ENCODE results near the gene TRIM59. TPM values are rescaled to one million over a fixed set of nuclear protein-coding genes. Genes with fewer than 3 reads are reported as not detected.

TRIM59 gene, protein sequence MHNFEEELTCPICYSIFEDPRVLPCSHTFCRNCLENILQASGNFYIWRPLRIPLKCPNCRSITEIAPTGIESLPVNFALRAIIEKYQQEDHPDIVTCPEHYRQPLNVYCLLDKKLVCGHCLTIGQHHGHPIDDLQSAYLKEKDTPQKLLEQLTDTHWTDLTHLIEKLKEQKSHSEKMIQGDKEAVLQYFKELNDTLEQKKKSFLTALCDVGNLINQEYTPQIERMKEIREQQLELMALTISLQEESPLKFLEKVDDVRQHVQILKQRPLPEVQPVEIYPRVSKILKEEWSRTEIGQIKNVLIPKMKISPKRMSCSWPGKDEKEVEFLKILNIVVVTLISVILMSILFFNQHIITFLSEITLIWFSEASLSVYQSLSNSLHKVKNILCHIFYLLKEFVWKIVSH
- 0.25 TPM for total RNA-seq

DNA sequence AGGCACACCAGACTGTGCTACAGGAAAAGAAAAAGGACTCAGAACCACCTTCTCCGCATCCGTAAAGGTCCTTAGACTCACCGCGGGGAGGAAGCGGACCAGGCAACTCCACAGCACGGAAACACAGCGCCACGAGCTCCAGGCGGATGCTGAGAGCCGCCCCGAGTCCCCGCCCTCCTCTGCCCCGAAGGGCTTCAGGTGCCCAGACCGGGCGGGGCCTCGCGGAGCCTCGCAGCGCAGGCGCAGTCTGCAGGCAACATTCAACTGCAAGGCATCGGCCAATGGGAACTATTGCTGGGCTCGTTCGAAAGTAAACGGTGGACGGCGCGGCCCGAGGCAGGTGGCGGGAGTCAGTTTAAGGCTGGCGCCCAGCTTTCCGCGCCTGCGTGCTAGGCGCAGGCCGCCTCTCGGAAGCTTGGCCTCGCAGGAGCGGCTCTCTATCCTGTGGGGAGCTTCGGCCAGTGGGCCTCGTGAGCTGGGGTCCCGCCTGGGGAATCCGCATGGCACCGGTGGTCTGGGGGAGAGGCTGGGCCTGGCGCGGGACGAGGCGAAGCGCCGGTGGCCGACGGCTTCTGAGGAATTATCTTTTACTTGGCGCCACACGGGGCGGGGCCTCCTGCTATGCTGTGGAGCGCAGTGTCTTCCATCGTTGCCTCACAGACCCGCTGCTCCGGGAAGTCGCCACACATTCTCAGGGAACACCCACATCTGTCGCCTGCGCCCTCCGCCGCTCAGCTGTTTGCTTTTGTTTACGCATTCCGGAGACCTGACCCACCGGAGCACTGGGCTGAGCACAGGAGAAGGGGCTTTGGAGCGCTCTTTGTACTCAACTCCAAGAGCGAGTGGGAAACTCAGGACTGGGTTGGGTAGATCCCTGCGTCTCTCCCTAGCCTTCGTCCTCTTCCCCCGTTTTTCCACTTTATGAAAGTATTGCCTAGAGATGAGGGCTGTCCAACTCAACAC, at the start of gene TRIM59:
Gene TRIM59, minus strand, starts transcription at position 151 of the 963 bp plus-strand sequence. CDS start 10,603 bp downstream, outside the sequence.
- ATAC-seq: peak; percentile 93
- DNase-seq (ENCODE audit: low spot score): peak; percentile 75

DNA sequence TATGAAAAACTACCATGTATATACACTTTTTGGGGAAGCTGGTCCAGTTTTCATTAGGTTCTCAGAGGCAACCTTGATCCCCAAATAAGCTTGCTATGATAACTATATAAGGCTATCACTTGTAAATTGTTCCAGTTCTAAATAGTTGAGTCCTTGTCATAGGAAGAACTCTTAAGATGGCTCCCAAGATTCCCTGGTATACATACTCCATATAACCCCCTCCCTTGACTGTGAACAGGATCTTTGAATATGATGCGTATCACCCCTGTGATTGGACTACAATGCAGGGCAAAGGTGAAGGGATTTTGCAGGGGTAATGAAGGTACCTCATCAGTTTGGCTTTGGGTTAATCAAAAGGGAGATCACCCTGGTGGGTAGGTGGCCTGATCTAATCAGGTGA, 48.6 kb upstream of the TRIM59 start:
- ATAC-seq (no peak), DNase-seq (ENCODE audit: low spot score) (no peak)

DNA sequence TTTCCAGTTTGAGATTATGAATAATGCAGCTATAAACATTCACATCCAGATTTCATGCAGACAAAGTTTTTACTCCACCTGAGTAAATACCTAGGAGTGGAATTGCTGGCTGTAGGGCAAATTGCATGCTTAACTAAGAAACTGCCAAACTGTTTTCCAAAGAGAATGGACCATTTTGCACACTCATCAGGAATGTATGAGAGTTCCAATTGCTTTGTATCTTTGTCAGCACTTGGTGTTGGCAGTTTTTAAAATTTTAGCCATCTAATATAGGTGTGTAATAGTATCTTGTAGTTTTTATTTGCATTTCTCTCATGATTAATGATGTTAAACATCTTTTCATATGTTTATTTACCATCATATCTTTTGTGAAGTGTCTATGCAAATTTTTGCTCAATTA, 40.6 kb upstream of the TRIM59 start:
- DNase-seq (ENCODE audit: low spot score): no peak
- ATAC-seq: no peak

DNA sequence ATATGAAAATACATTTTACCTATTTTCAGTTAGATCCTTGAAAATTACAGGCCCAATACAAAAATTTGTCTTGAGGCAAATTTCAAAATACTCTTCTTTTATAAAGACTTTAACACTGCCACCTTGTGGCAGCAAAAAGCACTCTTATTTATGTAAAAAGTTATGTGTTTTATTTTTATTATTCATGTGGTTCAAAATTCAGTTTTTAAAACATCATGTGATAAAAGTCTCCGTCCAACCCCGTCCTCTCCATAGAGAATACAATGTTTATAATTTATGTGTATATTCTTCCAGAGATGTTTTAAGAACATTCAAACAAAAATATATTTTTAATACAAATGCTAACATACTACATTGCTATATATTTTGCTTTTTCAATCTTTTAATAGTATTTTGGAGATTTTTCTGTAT, 36.9 kb upstream of the TRIM59 start:
- DNase-seq (ENCODE audit: low spot score) (no peak), ATAC-seq (peak; percentile 42)

DNA sequence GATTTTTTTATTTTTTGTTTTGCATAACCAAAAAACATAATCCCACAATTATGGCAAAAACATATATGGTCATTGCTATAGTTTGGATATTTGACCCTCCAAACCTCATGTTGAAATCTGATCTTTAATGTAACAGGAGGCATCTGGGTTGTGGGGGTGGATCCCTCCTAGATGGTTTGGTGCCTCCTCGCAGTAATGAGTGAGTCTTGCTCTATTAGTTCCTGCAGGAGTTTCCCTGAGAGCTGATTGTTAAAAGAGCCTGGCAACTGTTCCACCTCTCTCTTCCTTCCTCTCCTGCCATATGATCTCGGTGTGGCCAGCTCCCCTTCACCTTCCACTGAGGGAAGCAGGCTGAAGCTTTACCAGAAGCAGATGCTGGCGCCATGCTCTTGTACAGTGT, 33.2 kb upstream of the TRIM59 start:
- DNase-seq (ENCODE audit: low spot score) (no peak), ATAC-seq (no peak)

DNA sequence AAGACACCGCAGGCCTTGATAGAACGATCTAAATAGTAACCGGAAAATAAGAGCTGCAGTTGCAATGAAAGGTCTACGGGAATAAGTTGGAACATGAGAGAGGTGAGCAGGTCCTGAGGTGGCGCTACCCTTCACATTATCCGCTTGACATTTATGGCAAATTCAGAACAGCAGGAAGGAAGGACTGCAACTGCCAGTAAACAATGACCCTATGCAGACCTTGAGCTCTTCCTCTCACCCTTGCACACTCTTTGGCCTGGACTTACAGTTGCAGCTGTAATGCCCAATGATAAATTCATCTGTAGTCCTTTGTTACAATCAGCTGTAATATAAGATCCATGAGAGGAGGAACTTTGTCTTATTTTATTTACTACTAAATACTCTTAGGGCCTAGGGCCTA, 32.3 kb upstream of the TRIM59 start:
- DNase-seq (ENCODE audit: low spot score) (no peak), ATAC-seq (no peak)

DNA sequence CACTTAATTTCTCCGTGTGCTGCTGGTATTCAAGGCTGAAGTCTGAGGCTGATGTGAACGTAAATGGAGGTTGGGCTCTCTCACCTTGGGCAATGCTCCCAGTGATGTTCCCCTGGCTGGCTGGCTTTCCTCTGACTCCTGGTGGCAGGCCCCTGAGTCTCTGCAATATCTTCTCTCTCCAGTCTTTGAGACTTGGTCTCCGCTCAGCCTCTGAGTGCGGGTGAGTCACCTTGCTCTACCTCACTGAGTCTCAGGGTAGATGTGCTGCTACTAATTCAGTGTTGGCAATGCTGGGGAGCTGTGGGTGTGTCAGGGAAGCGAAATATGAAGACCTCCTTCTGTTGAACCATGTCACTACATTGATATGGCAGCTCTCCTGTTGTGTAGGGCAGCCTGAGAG, 31.3 kb upstream of the TRIM59 start:
- DNase-seq (ENCODE audit: low spot score): no peak

DNA sequence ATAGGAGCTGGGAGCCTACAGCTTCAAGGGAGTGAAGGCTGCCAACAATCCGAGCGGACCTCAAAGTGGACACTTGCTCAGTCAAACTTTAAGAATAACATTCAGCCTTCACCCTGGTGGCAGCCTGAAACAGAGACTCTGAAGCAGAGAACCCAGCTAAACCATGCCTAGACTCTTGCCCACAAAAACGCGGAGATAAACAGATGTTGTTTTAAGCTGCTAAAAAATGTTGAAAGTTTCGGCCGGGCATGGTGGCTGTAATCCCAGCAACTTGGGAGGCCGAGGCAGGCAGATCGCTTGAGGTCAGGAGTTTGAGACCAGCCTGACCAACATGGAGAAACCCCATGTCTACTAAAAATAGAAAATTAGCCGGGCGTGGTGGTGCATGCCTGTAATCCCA, 29.8 kb upstream of the TRIM59 start:
- DNase-seq (ENCODE audit: low spot score) (no peak), ATAC-seq (no peak)

More for the DNA sequence above, 31.3 kb upstream of the TRIM59 start:
- ATAC-seq: no peak

DNA sequence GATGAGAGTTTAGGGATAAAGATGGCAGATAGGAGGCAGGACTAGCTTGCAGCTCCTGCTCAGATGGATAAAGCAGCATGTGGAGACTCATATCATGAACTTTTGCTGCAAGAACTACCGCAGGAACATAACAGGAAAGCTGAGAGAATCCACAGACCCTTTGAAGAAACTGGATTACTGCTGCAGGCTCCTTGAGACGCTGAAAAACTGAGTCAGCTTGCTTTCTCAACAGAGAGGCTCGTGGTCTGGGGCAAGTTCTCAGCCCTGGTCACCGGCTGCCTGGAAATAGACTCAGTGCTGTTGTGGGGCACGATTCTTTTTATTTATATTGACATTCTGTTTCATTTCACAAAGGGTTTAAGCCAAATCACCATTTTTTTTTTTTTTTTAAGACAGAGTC, 28.8 kb upstream of the TRIM59 start:
- DNase-seq (ENCODE audit: low spot score) (no peak), ATAC-seq (no peak)

DNA sequence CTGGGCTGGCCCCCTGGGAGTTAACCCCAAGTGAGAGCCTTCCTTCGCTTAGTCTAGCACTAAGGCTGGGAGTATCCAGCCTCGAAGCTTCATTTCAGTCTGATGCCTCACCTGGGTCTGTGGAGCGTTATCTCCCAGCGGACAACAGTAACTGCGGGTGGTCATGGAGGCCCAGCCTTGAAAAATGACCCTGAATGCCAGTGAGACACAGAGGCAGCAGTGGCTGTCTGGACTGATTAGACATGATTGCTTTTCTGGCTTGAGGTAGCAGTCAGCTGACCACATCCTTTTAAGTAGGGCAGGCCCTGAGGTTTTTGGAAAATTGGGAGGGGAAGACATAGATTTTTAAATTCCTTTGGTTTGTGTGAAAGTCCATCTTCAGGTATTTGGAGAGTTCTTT, 28.2 kb upstream of the TRIM59 start:
- DNase-seq (ENCODE audit: low spot score): no peak
- no peak for ATAC-seq

DNA sequence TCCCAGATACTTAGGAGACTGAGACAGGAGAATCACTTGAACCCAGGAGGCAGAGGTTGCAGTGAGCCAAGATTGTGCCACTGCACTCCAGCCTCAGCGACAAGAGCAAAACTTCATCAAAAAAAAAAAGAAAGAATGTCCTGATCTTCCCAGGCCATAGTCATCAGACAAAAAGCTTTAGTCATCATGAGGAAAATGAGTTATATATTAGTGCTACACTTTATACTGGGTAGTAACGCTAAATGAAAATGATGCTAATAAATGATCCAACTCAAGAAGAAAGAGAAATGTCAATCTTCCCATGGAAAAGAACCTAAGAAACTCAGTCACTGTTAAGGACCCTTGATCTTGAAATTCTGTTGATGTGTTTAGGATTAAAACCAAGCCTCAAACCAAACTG, 26.3 kb upstream of the TRIM59 start:
- no peak for ATAC-seq
- DNase-seq (ENCODE audit: low spot score): no peak

DNA sequence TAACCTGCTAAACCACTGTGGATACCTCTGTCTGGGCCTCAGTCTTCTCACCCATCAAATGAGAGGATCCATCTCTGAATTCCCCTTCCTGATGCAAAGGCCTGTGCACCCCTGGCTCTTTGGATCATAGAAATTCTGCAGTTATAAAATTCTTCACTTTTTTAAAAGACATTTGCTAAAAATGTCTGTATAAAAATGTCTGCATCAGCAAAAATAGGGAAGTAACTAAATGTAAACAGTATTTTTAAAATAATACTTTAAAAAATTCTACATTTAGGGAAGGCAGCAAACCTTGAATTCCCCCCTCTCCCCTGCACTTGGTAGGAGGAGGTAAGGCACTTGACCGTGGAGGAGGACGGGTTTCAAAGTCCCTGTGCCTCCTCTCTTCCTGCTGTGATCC, 25.6 kb upstream of the TRIM59 start:
- ATAC-seq: no peak
- no peak for DNase-seq (ENCODE audit: low spot score)

DNA sequence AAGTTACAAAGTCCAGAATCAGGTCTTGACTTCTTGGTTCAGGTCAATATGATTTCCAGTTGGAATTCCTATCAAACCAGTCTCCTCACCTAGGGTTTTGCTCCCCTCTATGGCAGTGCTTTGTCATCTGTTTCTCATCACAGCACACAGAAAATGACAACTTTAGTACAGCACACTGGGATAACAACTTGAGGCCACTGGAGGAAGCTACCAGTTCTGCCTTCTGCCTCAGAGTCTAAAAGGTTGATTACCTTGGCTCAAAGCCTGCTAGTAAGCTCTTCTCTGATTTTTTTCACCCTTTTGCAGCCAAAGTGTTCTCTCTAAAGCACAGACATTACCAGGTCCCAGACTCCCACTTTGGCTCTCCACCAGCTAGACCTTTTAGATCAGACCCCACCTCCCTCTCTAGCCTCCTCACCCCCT, 24.8 kb upstream of the TRIM59 start:
- DNase-seq (ENCODE audit: low spot score): no peak
- ATAC-seq: peak; percentile 63

DNA sequence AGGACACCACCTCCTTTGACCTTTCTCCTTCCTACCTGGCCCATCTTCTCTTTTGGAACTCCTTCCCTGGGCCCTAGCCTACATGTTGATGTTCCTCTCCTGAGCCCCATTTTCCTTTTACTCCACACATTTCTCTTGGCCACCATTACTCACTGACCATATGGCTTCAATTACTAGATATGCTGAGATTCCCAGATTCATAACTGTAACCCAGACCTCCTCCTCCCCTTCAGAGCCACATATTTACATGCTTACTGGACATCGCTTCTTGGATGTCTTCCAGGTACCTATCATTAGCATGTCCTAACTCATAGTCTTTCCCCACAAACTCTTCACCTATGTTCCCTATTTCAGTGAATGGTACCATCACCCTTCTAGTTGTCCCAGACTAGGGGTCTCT, 24.4 kb upstream of the TRIM59 start:
- ATAC-seq: no peak
- no peak for DNase-seq (ENCODE audit: low spot score)

DNA sequence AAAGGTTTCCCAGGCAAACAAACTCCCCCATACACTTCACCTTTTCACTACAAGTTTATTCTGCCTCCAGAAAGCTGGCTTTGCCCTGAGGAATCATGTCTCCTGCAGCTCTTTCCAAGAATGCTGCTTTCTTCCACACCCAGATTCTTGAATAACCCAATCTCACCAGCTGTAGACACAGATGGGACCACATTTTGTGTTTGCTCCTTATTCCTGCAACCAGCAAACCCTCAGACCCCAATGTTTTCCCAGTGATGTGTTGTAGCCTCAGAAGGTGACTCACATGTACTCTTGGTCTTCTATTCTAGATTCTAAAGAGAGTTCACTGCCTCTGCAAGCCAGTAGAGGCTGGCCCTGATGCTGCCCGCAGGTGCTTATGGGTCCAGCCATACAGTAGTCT, 23.6 kb upstream of the TRIM59 start:
- ATAC-seq: no peak
- no peak for DNase-seq (ENCODE audit: low spot score)

DNA sequence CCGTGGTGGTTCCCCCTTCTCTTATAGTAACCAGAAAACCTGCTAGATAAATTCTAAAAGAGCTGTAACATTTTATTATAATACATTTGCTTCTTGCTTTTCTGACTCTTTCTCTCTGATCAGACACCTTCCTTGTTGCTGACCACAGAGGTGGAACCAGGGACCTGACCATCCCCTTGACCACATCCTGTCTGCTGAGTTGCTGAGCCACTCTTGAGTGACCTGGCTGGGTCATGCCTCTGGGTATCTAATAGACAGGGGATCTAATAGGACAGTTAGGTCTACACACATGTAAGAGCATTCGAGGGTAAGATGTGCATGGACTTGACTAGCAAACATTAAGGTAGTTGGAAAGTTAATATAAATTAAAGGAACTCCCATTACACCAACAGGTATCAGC, 22.8 kb upstream of the TRIM59 start:
- no peak for DNase-seq (ENCODE audit: low spot score)
- ATAC-seq: no peak

DNA sequence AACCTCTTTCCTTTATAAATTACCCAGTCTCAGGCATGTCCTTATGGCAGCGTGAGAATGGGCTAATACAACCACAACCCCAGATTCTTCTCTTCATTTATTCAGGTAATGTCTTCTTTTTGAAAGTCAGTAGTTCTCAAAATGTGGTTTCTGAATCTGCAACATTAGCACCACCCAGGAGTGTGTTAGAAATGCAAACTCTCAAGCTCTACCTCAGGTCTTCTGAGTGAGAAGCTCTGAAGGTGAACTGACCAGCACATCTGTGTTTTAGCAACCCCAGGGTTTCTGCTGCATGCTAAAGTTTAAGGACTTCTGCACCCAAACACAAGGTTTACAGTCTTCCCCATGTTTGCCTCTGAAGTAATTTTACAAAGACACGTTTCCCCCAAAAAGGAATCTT, 22.3 kb upstream of the TRIM59 start:
- DNase-seq (ENCODE audit: low spot score): no peak
- no peak for ATAC-seq

DNA sequence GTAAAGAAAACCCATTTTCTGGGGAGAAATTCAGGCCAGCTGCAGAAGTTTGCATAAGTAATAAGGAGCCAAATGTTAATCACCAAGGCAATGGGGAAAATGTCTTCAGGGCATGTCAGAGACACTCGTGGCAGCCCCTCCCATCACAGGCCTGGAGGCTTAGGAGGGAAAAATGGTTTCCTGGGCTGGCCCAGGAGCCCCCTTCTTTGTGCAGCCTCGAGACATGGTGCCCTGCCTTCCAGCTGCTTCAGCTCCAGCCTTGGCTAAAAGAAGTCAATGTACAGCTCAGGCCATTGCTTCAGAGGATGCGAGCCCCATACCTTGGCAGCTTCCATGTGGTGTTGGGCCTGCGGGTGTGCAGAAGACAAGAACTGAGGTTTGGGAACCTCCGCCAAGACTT, 20.6 kb upstream of the TRIM59 start:
- DNase-seq (ENCODE audit: low spot score) (no peak), ATAC-seq (no peak)

DNA sequence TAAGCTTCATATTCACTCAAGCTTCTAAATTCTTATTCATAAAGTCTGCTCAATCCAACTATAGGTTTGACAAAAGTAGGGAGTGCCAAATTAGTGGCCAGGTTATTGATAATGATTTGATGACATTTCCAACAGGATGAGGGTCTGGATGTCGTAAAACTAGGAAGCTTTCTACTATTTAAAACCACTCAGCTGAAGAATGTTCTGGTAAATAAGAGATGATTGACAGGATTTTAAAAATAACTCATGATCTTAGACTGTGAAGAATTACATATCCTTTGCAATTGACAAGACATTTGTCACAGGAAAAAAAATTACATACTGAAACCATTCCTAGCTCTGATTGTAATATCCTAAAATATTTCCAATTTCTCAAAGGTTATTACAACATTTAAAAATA, 15.4 kb upstream of the TRIM59 start:
- no peak for ATAC-seq
- DNase-seq (ENCODE audit: low spot score): no peak

DNA sequence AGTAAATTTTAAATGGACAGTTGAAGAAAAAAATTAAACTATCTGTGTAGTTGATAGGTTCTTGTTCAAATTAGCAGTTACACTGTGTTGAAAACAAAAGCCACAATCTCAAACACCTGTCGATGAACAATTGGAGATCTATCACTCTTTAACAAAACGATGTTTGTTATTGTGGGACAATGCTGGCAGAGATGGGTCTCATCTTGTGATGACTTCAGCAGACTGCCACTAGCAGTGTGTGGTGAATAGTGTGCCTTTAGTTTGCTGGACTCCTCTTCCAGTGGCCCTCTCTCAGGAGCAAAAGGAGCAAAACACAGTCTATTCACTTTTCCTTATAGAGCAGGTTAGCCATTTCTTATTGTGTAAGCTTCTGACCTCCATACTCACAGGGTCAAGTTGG, 14.7 kb upstream of the TRIM59 start:
- ATAC-seq (no peak), DNase-seq (ENCODE audit: low spot score) (no peak)

DNA sequence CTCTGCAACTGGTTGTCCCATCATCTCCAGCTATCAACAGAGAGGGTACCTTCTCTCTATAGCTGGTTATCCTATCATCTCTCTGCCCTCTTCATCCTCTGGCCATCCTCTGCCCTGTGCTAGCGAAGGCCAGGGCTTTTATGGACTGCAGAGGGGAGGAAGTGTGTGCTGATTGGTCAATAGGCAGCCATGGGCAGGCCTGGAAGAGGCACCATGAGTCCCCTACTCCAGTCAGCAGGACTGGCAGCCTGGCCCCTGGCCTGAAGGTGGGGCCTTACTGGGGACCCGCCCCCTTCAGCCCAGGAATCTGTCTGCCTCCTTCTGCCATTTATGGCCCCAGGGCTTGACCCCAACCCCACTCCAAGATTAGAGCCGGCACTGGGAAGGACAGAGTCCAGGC, 10.4 kb upstream of the TRIM59 start:
- ATAC-seq: no peak

DNA sequence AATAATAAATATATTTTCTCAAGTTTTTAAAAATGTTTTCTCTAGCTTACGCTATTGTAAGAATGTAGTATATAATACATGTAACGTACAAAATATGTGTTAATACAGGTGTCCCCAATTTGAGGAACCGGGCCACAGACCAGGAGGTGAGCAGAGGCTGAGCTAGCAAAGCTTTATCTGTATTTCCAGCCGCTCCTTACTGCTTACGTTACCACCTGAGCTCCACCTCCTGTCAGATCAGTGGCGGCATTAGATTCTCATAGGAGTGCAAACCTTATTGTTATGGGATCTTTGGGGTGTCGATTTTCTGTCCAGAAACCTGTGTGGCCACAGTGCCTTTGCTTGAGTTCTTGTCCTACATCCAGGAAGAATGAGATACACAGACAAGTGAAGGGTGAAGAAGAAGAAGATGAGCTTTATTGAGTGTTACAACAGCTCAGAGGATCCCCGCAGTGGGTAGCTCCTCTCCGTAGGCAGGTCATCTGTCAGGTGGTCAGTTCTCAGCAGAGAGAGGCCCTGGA, 9.9 kb upstream of the TRIM59 start:
- no peak for DNase-seq (ENCODE audit: low spot score)
- no peak for ATAC-seq

More for the DNA sequence above, 10.4 kb upstream of the TRIM59 start:
- DNase-seq (ENCODE audit: low spot score): no peak

Measured in left lobe of liver (tissue), 2 donors.